SK-N-SH (cell line): ENCODE results near the gene MAPKAP1.

Source experiments
- EP300 ChIP-seq, 2 experiments: IDR thresholded peaks; 2 replicates each; pipeline versions ENCODE4 v1.4.0 to v1.6.1; 2012; ENCODE audit warnings: borderline replicate concordance in 1 of 2, low read depth in 1 of 2, low read length in 1 of 2
- MXI1 ChIP-seq: IDR thresholded peaks from 2 replicates; pipeline ENCODE4 v1.6.1; 2012; ENCODE audit warnings: mild to moderate bottlenecking, low read depth, low read length, improper control_type of control experiment
- REST ChIP-seq: IDR thresholded peaks from 2 replicates; pipeline ENCODE4 v1.6.1; 2012; ENCODE audit warnings: mild to moderate bottlenecking, low read depth, low read length, moderate library complexity
- SIN3A ChIP-seq: IDR thresholded peaks from 2 replicates; pipeline ENCODE4 v1.6.1; 2012; ENCODE audit warnings: low read depth, mild to moderate bottlenecking, low read length, moderate library complexity, borderline replicate concordance

GRCh38 chr9:125509476-125509875, 197.5 kb downstream of the MAPKAP1 start:
- TF ChIP-seq REST: no peak
- TF ChIP-seq SIN3A: peak; percentile 78; the same call in 1 of the 2 replicates
- peak; percentile 91 for TF ChIP-seq MXI1
- peak; percentile 8 to 39; a peak in 2 of 4 replicates for TF ChIP-seq EP300 (IDR thresholded peaks at IDR 0.05; ENCODE audit: borderline replicate concordance in 1 of 2, low read depth in 1 of 2, low read length in 1 of 2)
